Measurements from ENCODE around the gene SAMHD1. TPM values are rescaled to one million over a fixed set of nuclear protein-coding genes. Genes with fewer than 3 reads are reported as not detected.
"Not testable (repeated sequence)": the region's sequence is repeated elsewhere in the genome, so short reads cannot be mapped to it uniquely, and the experiment has no call there.

The SAMHD1 gene
- total RNA-seq, 4 donors from 2014 or later, result 17.0 to 212 (median 66.0) TPM

DNA sequence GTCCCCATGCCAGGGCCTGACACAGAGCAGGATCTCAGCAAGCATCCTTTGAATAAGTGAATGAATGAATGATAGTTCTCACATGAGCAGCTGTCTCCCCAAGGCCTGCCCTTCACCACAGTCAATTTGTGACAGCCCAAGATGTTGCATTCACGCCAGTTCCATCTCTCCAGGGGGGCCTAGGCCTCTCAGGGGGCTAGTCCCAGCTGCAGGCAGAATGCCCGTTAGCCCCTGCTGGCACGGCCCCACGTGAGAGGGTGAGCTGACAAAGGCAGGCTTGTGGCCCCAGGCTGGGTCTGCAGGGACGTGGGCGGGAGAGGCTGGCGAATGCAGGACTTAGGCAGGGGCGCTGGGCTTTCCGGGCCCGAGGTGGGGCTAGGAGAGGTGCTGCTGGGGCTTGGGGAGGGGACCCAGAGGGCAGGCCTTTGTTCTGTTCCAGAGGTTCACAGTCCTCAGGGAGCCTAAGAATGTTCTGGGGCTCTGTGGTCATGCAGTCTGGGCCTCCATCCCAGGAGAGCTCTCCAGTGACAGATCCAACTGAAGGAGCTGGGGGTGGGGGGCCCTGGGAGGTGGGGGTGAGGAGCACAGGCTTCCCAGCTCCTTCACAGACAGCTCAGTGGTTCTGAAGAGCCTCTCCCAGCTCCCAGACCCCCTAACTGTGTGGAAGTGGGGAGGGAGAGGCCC is 106.1 kb downstream of the SAMHD1 start:
- intact Hi-C loops (cut with DNase I), result no loop called here
- no CpG with 5 or more reads among the region's 10 CpGs for WGBS, 2 donors
- no peaks in the 10 kb centered on the region for H3K27me3 ChIP-seq
- no peak for TF ChIP-seq POLR2A (IDR thresholded peaks at IDR 0.05)
- TF ChIP-seq, protein P1, sequence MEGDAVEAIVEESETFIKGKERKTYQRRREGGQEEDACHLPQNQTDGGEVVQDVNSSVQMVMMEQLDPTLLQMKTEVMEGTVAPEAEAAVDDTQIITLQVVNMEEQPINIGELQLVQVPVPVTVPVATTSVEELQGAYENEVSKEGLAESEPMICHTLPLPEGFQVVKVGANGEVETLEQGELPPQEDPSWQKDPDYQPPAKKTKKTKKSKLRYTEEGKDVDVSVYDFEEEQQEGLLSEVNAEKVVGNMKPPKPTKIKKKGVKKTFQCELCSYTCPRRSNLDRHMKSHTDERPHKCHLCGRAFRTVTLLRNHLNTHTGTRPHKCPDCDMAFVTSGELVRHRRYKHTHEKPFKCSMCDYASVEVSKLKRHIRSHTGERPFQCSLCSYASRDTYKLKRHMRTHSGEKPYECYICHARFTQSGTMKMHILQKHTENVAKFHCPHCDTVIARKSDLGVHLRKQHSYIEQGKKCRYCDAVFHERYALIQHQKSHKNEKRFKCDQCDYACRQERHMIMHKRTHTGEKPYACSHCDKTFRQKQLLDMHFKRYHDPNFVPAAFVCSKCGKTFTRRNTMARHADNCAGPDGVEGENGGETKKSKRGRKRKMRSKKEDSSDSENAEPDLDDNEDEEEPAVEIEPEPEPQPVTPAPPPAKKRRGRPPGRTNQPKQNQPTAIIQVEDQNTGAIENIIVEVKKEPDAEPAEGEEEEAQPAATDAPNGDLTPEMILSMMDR (IDR thresholded peaks at IDR 0.05), result no peak
- H3K9me3 ChIP-seq, result no peaks in the 10 kb centered on the region
- peak overlapping the region; percentile 44 to 95 (median 86) for H3K27ac ChIP-seq
- DNase-seq, result no peak
- H3K4me3 ChIP-seq, result no peak overlapping the region
- no peaks in the 10 kb centered on the region for H3K36me3 ChIP-seq
- H3K4me1 ChIP-seq, result peaks cover 34 to 84% (median 69%) of the 10 kb centered on the region in 3 donors

DNA sequence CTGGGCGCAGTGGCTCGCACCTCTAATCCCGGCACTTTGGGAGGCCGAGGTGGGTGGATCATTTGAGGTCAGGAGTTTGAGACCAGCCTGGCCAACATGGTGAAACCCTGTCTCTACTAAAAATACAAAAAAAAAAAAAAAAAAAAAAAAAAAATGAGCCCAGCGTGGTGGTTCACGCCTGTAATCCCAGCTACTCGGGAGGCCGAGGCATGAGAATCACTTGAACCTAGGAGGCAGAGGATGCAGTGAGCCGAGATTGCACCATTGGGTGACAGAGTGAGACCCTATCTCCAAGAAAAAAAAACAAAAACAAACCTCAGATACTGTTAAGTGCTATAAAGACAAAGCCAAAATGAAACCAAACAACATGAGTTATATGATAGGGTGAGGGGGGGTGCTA is 110.5 kb downstream of the SAMHD1 start:
- H3K4me1 ChIP-seq, result peaks cover 13 to 61% (median 40%) of the 10 kb centered on the region in 3 donors
- H3K27me3 ChIP-seq; intact Hi-C loops (cut with DNase I): not testable (repeated sequence)

More for the DNA sequence above, 110.5 kb downstream of the SAMHD1 start:
- H3K9me3 ChIP-seq, H3K4me3 ChIP-seq, DNase-seq: not testable (repeated sequence)
- Histone ChIP-seq H3K36me3 (peaks cover 0 to 33% (median 4%) of the 10 kb centered on the region in 3 donors), H3K27ac (peak overlapping the region in 3 of 4 donors; percentile 82 to 90 (median 85))
- WGBS, 2 donors, result 86 to 93% methylated on average over 6 to 9 of the region's 9 CpGs

Other genes starting within 250 kb of the SAMHD1 start
- 10 to 100 TPM; 13.9 to 23.5 (median 18.1) TPM for gene NDRG3, start 205.6 kb downstream of the SAMHD1 start, total RNA-seq
- gene DSN1, start 177.9 kb downstream of the SAMHD1 start, total RNA-seq, result 10 to 100 TPM in 2 of 4 donors, 1 to 10 TPM in 2; 6.9 to 13.0 (median 9.7) TPM
- 1 to 10 TPM in 1 of 4 donors, under 1 TPM in 1, not detected in 2; 0.53 to 1.1 TPM for gene TLDC2, start 75.6 kb downstream of the SAMHD1 start, total RNA-seq
- gene RBL1, start 144.3 kb upstream of the SAMHD1 start, total RNA-seq, result 10 to 100 TPM in 3 of 4 donors, 1 to 10 TPM in 1; 9.7 to 12.8 (median 11.6) TPM
- 100 to 1,000 TPM; 104 to 167 (median 137) TPM for gene RPN2, start 227.6 kb upstream of the SAMHD1 start, total RNA-seq
- under 1 TPM; 0.40 to 0.95 (median 0.55) TPM for gene MROH8, start 227.8 kb upstream of the SAMHD1 start, total RNA-seq

All from esophagus squamous epithelium (tissue), 5 donors.